IMR-90 (cell line): ENCODE data around the gene SF3B2. TPM values are rescaled to one million over a fixed set of nuclear protein-coding genes. Genes with fewer than 3 reads are reported as not detected.

ENCODE experiments used
- ATAC-seq: fragments of 200-7000 bp; cut with Tn5 transposase; 2 replicates; pipeline ENCODE4 v1.9.1; 2020; ENCODE audit warnings: low read depth, mild to moderate bottlenecking, moderate library complexity
- BruUV-seq: library from RNA; stranded (reverse); fragments of 400-500 nt; replicated peaks from 2 replicates; lab custom pipeline; 2021; lab: Mats Ljungman, UMichigan
- CTCF ChIA-PET: fragments of 300-600 bp; formaldehyde crosslinking; extraction: SDS; loops from one replicate; lab custom pipeline; 2021; ENCODE audit warnings: antibody characterized with exemption; lab: Yijun Ruan, JAX
- POLR2A ChIA-PET: fragments of 300-600 bp; sonication (Branson Sonifier 250); formaldehyde crosslinking; loops from one replicate; lab custom pipeline; 2022; ENCODE audit warnings: antibody characterized with exemption; ENCODE audit not compliant: unreplicated experiment; lab: Charles Lee
- DNase-seq: peaks from one replicate; pipeline ENCODE4 v3.0.0; 2013
- H2AFZ ChIP-seq: replicated peaks from 2 replicates; pipeline ENCODE3; 2013; ENCODE audit warnings: low read length, mild to moderate bottlenecking; ENCODE audit not compliant: poor library complexity
- H2AK5ac ChIP-seq: 2 replicates; pipeline ENCODE4 v1.6.1; 2013; ENCODE audit warnings: low read depth, low read length, inconsistent platforms
- H2AK9ac ChIP-seq: replicated peaks from 2 replicates; pipeline ENCODE3; 2013; ENCODE audit warnings: mild to moderate bottlenecking, low read depth, low read length, moderate library complexity; ENCODE audit not compliant: poor library complexity
- H2BK120ac ChIP-seq: 2 replicates; pipeline ENCODE4 v1.6.1; 2013; ENCODE audit warnings: low read depth, low read length, inconsistent platforms
- H2BK15ac ChIP-seq: 3 replicates; pipeline ENCODE4 v1.6.1; 2013; ENCODE audit warnings: low read depth, low read length, inconsistent platforms
- H2BK20ac ChIP-seq: 2 replicates; pipeline ENCODE4 v1.6.1; 2013; ENCODE audit warnings: low read depth, mild to moderate bottlenecking, inconsistent platforms, low read length, moderate library complexity
- H2BK5ac ChIP-seq: 2 replicates; pipeline ENCODE4 v1.6.1; 2013; ENCODE audit warnings: mild to moderate bottlenecking, low read depth, low read length, inconsistent platforms; ENCODE audit not compliant: poor library complexity, severe bottlenecking
- H3K14ac ChIP-seq: replicated peaks from 2 replicates; pipeline ENCODE4 v1.6.1; 2013; ENCODE audit warnings: low read depth, low read length, inconsistent platforms
- H3K18ac ChIP-seq: 2 replicates; pipeline ENCODE4 v1.6.1; 2013; ENCODE audit warnings: low read depth, low read length, control low read depth
- H3K23ac ChIP-seq: 2 replicates; pipeline ENCODE4 v1.6.1; 2013; ENCODE audit warnings: low read depth, low read length, inconsistent platforms
- H3K27ac ChIP-seq: 2 replicates; pipeline ENCODE4 v1.5.1; 2013; ENCODE audit warnings: mild to moderate bottlenecking, control low read depth, low read length; ENCODE audit not compliant: insufficient read depth
- H3K27me3 ChIP-seq: 2 replicates; pipeline ENCODE4 v1.6.1; 2013; ENCODE audit warnings: low read length; ENCODE audit not compliant: control insufficient read depth, insufficient read depth
- H3K36me3 ChIP-seq: 2 replicates; pipeline ENCODE4 v1.6.1; 2013; ENCODE audit warnings: low read length, mixed read lengths; ENCODE audit not compliant: control insufficient read depth, insufficient read depth
- H3K4ac ChIP-seq: 2 replicates; pipeline ENCODE4 v1.6.1; 2013; ENCODE audit warnings: low read depth, low read length, inconsistent platforms
- H3K4me1 ChIP-seq: 2 replicates; pipeline ENCODE4 v1.6.1; 2013; ENCODE audit warnings: low read length, mixed read lengths; ENCODE audit not compliant: control insufficient read depth, insufficient read depth
- H3K4me2 ChIP-seq: 2 replicates; pipeline ENCODE4 v1.6.1; 2013; ENCODE audit warnings: low read depth, mild to moderate bottlenecking, control low read depth, low read length, moderate library complexity
- H3K4me3 ChIP-seq: 2 replicates; pipeline ENCODE4 v1.5.1; 2013; ENCODE audit warnings: low read depth, mild to moderate bottlenecking, control low read depth, low read length, moderate library complexity; ENCODE audit not compliant: insufficient read depth
- H3K56ac ChIP-seq: 2 replicates; pipeline ENCODE4 v1.6.1; 2013; ENCODE audit warnings: low read length, inconsistent platforms; ENCODE audit not compliant: insufficient read depth; ENCODE audit errors: extremely low read depth
- H3K79me1 ChIP-seq, 2 experiments: 2 replicates each; pipeline ENCODE4 v1.6.1; 2013; ENCODE audit warnings: low read length in 2 of 2, inconsistent platforms in 1 of 2, low read depth in 1 of 2
- H3K9ac ChIP-seq: 2 replicates; pipeline ENCODE4 v1.6.1; 2013; ENCODE audit warnings: low read depth, low read length, control low read depth
- H3K9me1 ChIP-seq: 2 replicates; pipeline ENCODE4 v1.6.1; 2013; ENCODE audit warnings: low read length, inconsistent platforms; ENCODE audit not compliant: insufficient read depth
- H3K9me3 ChIP-seq: 2 replicates; pipeline ENCODE4 v1.6.1; 2013; ENCODE audit warnings: low read length; ENCODE audit not compliant: control insufficient read depth, insufficient read depth
- H4K20me1 ChIP-seq: 2 replicates; pipeline ENCODE4 v1.6.1; 2013; ENCODE audit warnings: low read length, inconsistent platforms; ENCODE audit not compliant: insufficient read depth
- H4K5ac ChIP-seq: 2 replicates; pipeline ENCODE4 v1.6.1; 2013; ENCODE audit warnings: mild to moderate bottlenecking, low read depth, low read length, control low read depth
- H4K8ac ChIP-seq, 2 experiments: 2 replicates each; pipeline ENCODE4 v1.6.1; 2013; ENCODE audit warnings: low read depth in 2 of 2, low read length in 2 of 2, control low read depth in 1 of 2, inconsistent platforms in 1 of 2
- H4K91ac ChIP-seq: 2 replicates; pipeline ENCODE4 v1.6.1; 2013; ENCODE audit warnings: low read depth, low read length, inconsistent platforms; ENCODE audit not compliant: insufficient read depth
- BHLHE40 ChIP-seq: fragments of 150-350 bp; IDR thresholded peaks from 2 replicates; pipeline ENCODE4 v1.6.1; 2016; ENCODE audit warnings: mild to moderate bottlenecking, low read depth, low read length
- CEBPB ChIP-seq: IDR thresholded peaks from 2 replicates; pipeline ENCODE4 v1.6.1; 2012; ENCODE audit warnings: low read depth, low read length, improper control_type of control experiment
- CHD1 ChIP-seq: IDR thresholded peaks from 2 replicates; pipeline ENCODE4 v1.6.1; 2012; ENCODE audit warnings: low read depth, low read length, improper control_type of control experiment
- FOS ChIP-seq: fragments of 150-350 bp; IDR thresholded peaks from 2 replicates; pipeline ENCODE4 v1.6.1; 2016; ENCODE audit warnings: low read depth, low read length
- MAZ ChIP-seq: IDR thresholded peaks from 2 replicates; pipeline ENCODE4 v1.6.1; 2012; ENCODE audit warnings: low read depth, mild to moderate bottlenecking, low read length, improper control_type of control experiment, moderate library complexity, borderline replicate concordance
- MXI1 ChIP-seq: IDR thresholded peaks from 2 replicates; pipeline ENCODE4 v1.6.1; 2012; ENCODE audit warnings: low read depth, mild to moderate bottlenecking, low read length, moderate library complexity, borderline replicate concordance
- NFE2L2 ChIP-seq: fragments of 150-350 bp; IDR thresholded peaks from 2 replicates; pipeline ENCODE4 v1.6.1; 2016; ENCODE audit warnings: low read depth, mild to moderate bottlenecking, low read length
- RAD21 ChIP-seq: IDR thresholded peaks from 2 replicates; pipeline ENCODE4 v1.6.1; 2012; ENCODE audit warnings: low read length, improper control_type of control experiment
- RFX5 ChIP-seq: IDR thresholded peaks from 2 replicates; pipeline ENCODE4 v1.8.0; 2012; ENCODE audit warnings: low read depth, mild to moderate bottlenecking, low read length, moderate library complexity
- SMC3 ChIP-seq: fragments of 150-350 bp; IDR thresholded peaks from 2 replicates; pipeline ENCODE4 v1.6.1; 2016; ENCODE audit warnings: low read depth, mild to moderate bottlenecking, antibody characterized with exemption, low read length, moderate library complexity
- WGBS, 2 experiments: methylation state at CpG; one replicate each; pipeline versions ENCODE4 v1.1.5 to v1.1.7; 2013; ENCODE audit warnings: missing lambda C conversion rate in 2 of 2; ENCODE audit not compliant: insufficient read length in 1 of 2; ENCODE audit errors: extremely low coverage in 2 of 2; 5-methylcytosine and 5-hydroxymethylcytosine counted together
- dilution Hi-C: fragments of 300-500 bp; cut with HindIII; formaldehyde crosslinking; loops from one replicate; pipeline ENCODE4 v1.14.3; 2018; ENCODE audit warnings: low sequenced_read_pairs; ENCODE audit not compliant: unreplicated experiment
- in situ Hi-C: fragments of 300-500 bp; cut with MboI; formaldehyde crosslinking; loops from 3 replicates; pipeline ENCODE4 v1.14.3; 2019; ENCODE audit warnings: low sequenced_read_pairs, inconsistent platforms, mixed read lengths
- intact Hi-C: fragments of 100-400 bp; cut with micrococcal nuclease; formaldehyde crosslinking; loops from 2 replicates; pipeline ENCODE4 v1.10.0; 2022
- polyA plus RNA-seq, 3 experiments: library from polyadenylated mRNA; depleted of rRNA; stranded (reverse); fragments of >200 nt; gene quantifications; 2 replicates each; pipeline ENCODE4 v1.2.3, GENCODE V29; 2012; ENCODE audit warnings: low replicate concordance in 1 of 3
- total RNA-seq: library from RNA; depleted of rRNA; stranded (reverse); fragments of >200 nt; gene quantifications from 2 replicates; pipeline ENCODE4 v1.2.3, GENCODE V29; 2012
- TF ChIP-seq, protein P1 (sequence below): fragments of 150-350 bp; IDR thresholded peaks from 2 replicates; pipeline ENCODE4 v1.6.1; 2016; ENCODE audit warnings: low read depth, mild to moderate bottlenecking, low read length, moderate library complexity, borderline replicate concordance
- TF ChIP-seq, protein P2 (sequence below): conservative IDR thresholded peaks from 2 replicates; pipeline ENCODE4 v1.5.1; 2012; ENCODE audit warnings: mild to moderate bottlenecking, low read depth, low read length, improper control_type of control experiment

Gene SF3B2
- total and polyA plus RNA-seq, 2 of the 4 experiments (the other 2 are of a cell fraction) = 120 to 122 TPM

DNA sequence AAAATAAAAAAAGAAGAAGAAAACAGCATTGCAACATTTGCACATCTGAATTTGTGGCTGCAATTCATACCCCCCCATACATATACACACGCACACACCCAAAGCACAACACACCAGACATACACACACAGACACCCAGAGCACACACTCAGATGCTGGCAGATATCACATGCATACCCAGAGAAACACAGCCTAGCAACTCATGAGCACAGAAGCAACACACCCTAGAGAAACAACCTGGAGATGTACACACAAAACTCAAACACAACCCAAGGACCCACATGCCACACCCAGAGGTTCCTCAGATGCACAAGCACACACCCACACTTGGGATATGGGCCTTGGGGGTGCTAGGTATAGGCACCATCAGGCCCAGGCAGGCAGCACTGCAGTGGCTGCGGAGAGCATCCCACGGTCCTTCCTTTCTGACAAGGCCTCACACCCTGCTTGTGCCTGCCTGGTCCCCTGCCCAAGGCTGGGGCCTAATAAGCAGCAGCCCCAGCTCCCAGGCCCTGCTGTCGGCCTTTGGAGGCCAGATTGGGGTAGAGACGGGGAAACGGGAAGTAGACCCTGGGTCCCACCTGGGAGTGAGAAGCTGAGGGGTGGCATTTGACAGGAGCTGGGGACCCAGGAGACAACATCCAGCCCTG, 37.2 kb upstream of the SF3B2 start (continued):
- TF ChIP-seq SMC3 = no peak

DNA sequence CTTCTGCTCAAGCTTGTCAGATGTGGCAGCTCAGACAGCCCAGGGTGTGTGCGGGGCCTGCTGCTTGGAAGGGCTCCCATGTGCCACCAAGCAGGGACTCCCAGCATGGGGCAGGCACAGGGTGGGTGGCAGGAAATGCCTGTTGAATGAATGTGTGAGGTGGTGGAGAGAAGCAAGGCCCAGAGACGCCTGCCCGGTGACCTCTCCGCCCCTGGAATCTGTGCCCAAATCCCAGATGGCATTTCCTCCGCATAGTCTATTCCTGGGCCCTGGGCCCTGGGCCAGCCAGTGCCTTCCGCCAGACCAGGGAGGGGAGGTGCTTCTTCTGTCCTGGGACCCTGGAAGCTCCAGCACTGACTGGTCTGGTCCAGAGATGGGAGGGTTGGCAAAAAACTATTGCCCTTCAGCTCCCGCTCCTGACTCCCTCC, 36.7 kb upstream of the SF3B2 start:
- CTCF ChIA-PET = interaction anchor here (0.5 kb wide), 1 partner anchor 304 kb away, joined by 3 read pairs; no protein-coding TSS in a partner anchor
- Histone ChIP-seq H3K79me1 (no peaks in the 10 kb centered on the region), H3K18ac (no peak overlapping the region), H2AK9ac (peak overlapping the region; percentile 93), H4K8ac (peak overlapping the region; percentile 81 to 88), H3K9me1 (peaks cover 27% of the 10 kb centered on the region), H3K4me1 (peaks cover 9% of the 10 kb centered on the region), H3K9me3 (no peaks in the 10 kb centered on the region), H3K4me3 (no peak overlapping the region), H2BK15ac (peak overlapping the region; percentile 85; the same call in 1 of the 3 replicates), H3K4me2 (no peak overlapping the region), H3K27me3 (peaks cover 13% of the 10 kb centered on the region), H3K4ac (peak overlapping the region; percentile 75), H2BK20ac (peak overlapping the region; percentile 88), H4K20me1 (no peaks in the 10 kb centered on the region; the same call in 1 of the 2 replicates), H2BK120ac (peak overlapping the region; percentile 85), H2BK5ac (peak overlapping the region; percentile 48), H2AK5ac (peak overlapping the region; percentile 82), H3K36me3 (no peaks in the 10 kb centered on the region), H3K56ac (no peak overlapping the region; the same call in 1 of the 2 replicates), H2AFZ (peak overlapping the region; percentile 86), H4K91ac (peak overlapping the region; percentile 83), H3K23ac (no peak overlapping the region; the same call in 1 of the 2 replicates), H3K14ac (peak overlapping the region; percentile 80), H4K5ac (peak overlapping the region; percentile 23; the same call in 1 of the 2 replicates), H3K9ac (no peak overlapping the region), H3K27ac (peak overlapping the region; percentile 2; the same call in 1 of the 2 replicates)
- in situ Hi-C loops = no loop called here
- BruUV-seq = no TSS peak
- TF ChIP-seq NFE2L2 (no peak), BHLHE40 (no peak), RFX5 (no peak), MAZ (no peak), RAD21 (no peak), SMC3 (no peak), MXI1 (no peak), FOS (no peak), CEBPB (no peak), CHD1 (no peak)
- TF ChIP-seq, protein P1, sequence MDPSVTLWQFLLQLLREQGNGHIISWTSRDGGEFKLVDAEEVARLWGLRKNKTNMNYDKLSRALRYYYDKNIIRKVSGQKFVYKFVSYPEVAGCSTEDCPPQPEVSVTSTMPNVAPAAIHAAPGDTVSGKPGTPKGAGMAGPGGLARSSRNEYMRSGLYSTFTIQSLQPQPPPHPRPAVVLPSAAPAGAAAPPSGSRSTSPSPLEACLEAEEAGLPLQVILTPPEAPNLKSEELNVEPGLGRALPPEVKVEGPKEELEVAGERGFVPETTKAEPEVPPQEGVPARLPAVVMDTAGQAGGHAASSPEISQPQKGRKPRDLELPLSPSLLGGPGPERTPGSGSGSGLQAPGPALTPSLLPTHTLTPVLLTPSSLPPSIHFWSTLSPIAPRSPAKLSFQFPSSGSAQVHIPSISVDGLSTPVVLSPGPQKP = no peak
- TF ChIP-seq, protein P2, sequence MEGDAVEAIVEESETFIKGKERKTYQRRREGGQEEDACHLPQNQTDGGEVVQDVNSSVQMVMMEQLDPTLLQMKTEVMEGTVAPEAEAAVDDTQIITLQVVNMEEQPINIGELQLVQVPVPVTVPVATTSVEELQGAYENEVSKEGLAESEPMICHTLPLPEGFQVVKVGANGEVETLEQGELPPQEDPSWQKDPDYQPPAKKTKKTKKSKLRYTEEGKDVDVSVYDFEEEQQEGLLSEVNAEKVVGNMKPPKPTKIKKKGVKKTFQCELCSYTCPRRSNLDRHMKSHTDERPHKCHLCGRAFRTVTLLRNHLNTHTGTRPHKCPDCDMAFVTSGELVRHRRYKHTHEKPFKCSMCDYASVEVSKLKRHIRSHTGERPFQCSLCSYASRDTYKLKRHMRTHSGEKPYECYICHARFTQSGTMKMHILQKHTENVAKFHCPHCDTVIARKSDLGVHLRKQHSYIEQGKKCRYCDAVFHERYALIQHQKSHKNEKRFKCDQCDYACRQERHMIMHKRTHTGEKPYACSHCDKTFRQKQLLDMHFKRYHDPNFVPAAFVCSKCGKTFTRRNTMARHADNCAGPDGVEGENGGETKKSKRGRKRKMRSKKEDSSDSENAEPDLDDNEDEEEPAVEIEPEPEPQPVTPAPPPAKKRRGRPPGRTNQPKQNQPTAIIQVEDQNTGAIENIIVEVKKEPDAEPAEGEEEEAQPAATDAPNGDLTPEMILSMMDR = no peak
- ATAC-seq (peak; percentile 63), DNase-seq (no peak)
- intact Hi-C loops = no loop called here
- WGBS, 2 experiments = 36% methylated on average over 4 of the region's 7 CpGs; no CpG with 5 or more reads in 1 of the 2 experiments
- POLR2A ChIA-PET = no interaction called here
- dilution Hi-C loops = no loop called here
